SK-N-SH (cell line): Measurements from ENCODE around the gene SLC13A3.

Experiments
- CTCF ChIP-seq: fragments of 200-600 bp; sonication (generic); IDR thresholded peaks from 2 replicates; pipeline ENCODE4 v1.6.1; 2017; ENCODE audit warnings: antibody characterized with exemption, mild to moderate bottlenecking, moderate library complexity
- EP300 ChIP-seq, 2 experiments: IDR thresholded peaks; 2 replicates each; pipeline versions ENCODE4 v1.4.0 to v1.6.1; 2012; ENCODE audit warnings: borderline replicate concordance in 1 of 2, low read depth in 1 of 2, low read length in 1 of 2
- RAD21 ChIP-seq: IDR thresholded peaks from 2 replicates; pipeline ENCODE4 v1.6.1; 2012; ENCODE audit warnings: mild to moderate bottlenecking, low read length
- TCF12 ChIP-seq: IDR thresholded peaks from 2 replicates; pipeline ENCODE4 v1.4.0; 2012
- USF2 ChIP-seq: fragments of 150-350 bp; IDR thresholded peaks from 2 replicates; pipeline ENCODE4 v1.6.1; 2017; ENCODE audit warnings: antibody characterized with exemption, low read length, low read depth, borderline replicate concordance
- ZBTB33 ChIP-seq: IDR thresholded peaks from 2 replicates; pipeline ENCODE4 v1.4.0; 2012; ENCODE audit warnings: low read depth, borderline replicate concordance

DNA sequence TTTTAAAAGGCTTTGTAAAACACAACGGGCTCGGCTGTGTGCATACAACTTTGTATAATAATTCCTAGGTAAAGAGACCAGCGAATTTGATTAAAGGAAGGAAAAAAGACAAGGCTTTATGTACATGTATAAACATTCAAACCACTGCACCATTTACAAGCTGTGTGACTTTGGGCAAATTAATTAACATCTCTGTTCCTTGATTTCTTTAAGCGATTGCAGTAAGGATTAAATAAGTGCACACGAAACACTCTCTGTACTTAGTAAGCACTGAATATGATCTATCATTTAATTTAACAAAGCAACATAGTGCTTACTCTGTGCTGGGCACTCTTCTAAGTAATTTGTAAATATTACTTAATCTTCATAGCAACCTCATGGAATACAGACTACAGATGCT, 81.3 kb downstream of the SLC13A3 start:
- no peak for TF ChIP-seq EP300 (IDR thresholded peaks at IDR 0.05; ENCODE audit: borderline replicate concordance in 1 of 2, low read depth in 1 of 2, low read length in 1 of 2)
- TF ChIP-seq CTCF: no peak
- TF ChIP-seq RAD21: no peak
- no peak for TF ChIP-seq USF2
- no peak for TF ChIP-seq TCF12
- no peak for TF ChIP-seq ZBTB33
